H1 (cell line): ENCODE data around the gene FEZF1. TPM values are rescaled to one million over a fixed set of nuclear protein-coding genes. Genes with fewer than 3 reads are reported as not detected.

ENCODE experiments used
- CBX5 ChIP-seq: fragments of 300-800, 300-1000 bp; sonication (generic); IDR thresholded peaks from 2 replicates; pipeline ENCODE4 v1.7.1; 2016; ENCODE audit warnings: antibody characterized with exemption, low read length, low read depth
- EGR1 ChIP-seq: IDR thresholded peaks from 2 replicates; pipeline ENCODE4 v1.6.1; 2011; ENCODE audit warnings: low read depth, low read length, borderline replicate concordance
- FOSL1 ChIP-seq: IDR thresholded peaks from 2 replicates; pipeline ENCODE4 v1.6.1; 2011; ENCODE audit warnings: mild to moderate bottlenecking, low read depth, low read length, moderate library complexity; ENCODE audit not compliant: insufficient read depth
- NANOG ChIP-seq: IDR thresholded peaks from 2 replicates; pipeline ENCODE4 v1.6.1; 2011; ENCODE audit warnings: low read length, low read depth, mild to moderate bottlenecking, inconsistent platforms; ENCODE audit not compliant: insufficient read depth, poor library complexity, severe bottlenecking
- NRF1 ChIP-seq: IDR thresholded peaks from 2 replicates; pipeline ENCODE4 v1.6.1; 2011; ENCODE audit warnings: mild to moderate bottlenecking, low read depth, low read length, improper control_type of control experiment
- POLR2A ChIP-seq, 2 experiments: IDR thresholded peaks; 1 replicate in 1 of 2; 2 replicates in 1 of 2; pipeline ENCODE4 v1.6.1; 2011; ENCODE audit warnings: low read depth in 2 of 2, low read length in 2 of 2, mild to moderate bottlenecking in 2 of 2; ENCODE audit errors: control extremely low read depth in 1 of 2
- RNF2 ChIP-seq: fragments of 200-900, 300-1000 bp; sonication (generic); IDR thresholded peaks from 2 replicates; pipeline ENCODE4 v1.7.1; 2016; ENCODE audit warnings: borderline replicate concordance, low read depth, mild to moderate bottlenecking, antibody characterized with exemption, low read length; ENCODE audit not compliant: poor library complexity, severe bottlenecking; ENCODE audit errors: missing control alignments
- TAF7 ChIP-seq: optimal IDR thresholded peaks from 2 replicates; pipeline ENCODE3; 2011; ENCODE audit warnings: low read depth, mild to moderate bottlenecking, inconsistent platforms, low read length, moderate library complexity, borderline replicate concordance
- YY1 ChIP-seq: IDR thresholded peaks from 2 replicates; pipeline ENCODE4 v1.6.1; 2011; ENCODE audit warnings: low read depth, mild to moderate bottlenecking, low read length
- polyA plus RNA-seq, 7 experiments: library from polyadenylated mRNA; depleted of rRNA in 3 of 7; stranded (reverse) in 5 of 7; unstranded in 2 of 7; fragments of >200 nt in 5 of 7; fragments of 200-250 nt in 2 of 7; gene quantifications; 1 replicate in 5 of 7; 2 replicates in 1 of 7; 4 replicates in 1 of 7; pipeline versions ENCODE4 v1.2.1 to v1.2.3, GENCODE V29; 2011 to 2013; ENCODE audit warnings: missing spikeins in 2 of 7, mixed read lengths in 2 of 7
- total RNA-seq: library from RNA; stranded (reverse); fragmentation: NEBNext Ultra II Directional; extraction: Animal tissue kit (Norgen Biotek cat#: 25700); gene quantifications from 2 replicates; pipeline ENCODE4 v1.2.1, GENCODE V29; 2021

FEZF1 gene
- total and polyA plus RNA-seq, 2 of the 8 experiments (the other 6 are each of a cell fraction or from before 2014, with no cell fraction given) = 10.6 to 15.7 TPM

- TF ChIP-seq TAF7 = no peak
- no peak for TF ChIP-seq NANOG
- no peak for TF ChIP-seq POLR2A (IDR thresholded peaks at IDR 0.05; ENCODE audit: control extremely low read depth in 1 of 2, low read depth in 2 of 2, low read length in 2 of 2)
- no peak for TF ChIP-seq CBX5
- no peak for TF ChIP-seq FOSL1
- TF ChIP-seq NRF1 = no peak
- no peak for TF ChIP-seq RNF2
- TF ChIP-seq EGR1 = no peak
- no peak for TF ChIP-seq YY1
Observed at GRCh38 chr7:122258971-122259370, 45.6 kb downstream of the FEZF1 start (continued).
